A375 (cell line): ENCODE measurements around the gene MYO10. TPM values are rescaled to one million over a fixed set of nuclear protein-coding genes. Genes with fewer than 3 reads are reported as not detected.

Experiments used
- small RNA-seq: library from RNA; depleted of rRNA; stranded (forward); fragments of <200 nt; gene quantifications from one replicate; pipeline ENCODE3, GENCODE V24; 2014
- total RNA-seq: library from RNA; depleted of rRNA; stranded (reverse); fragments of >200 nt; shearing (Covaris generic); gene quantifications from 2 replicates; pipeline ENCODE4 v1.2.3, GENCODE V29; 2014; rRNA removed

The MYO10 gene
- 13.5 and 15.8 TPM in 2 replicates for total RNA-seq

GRCh38 chr5:16936150-16936988, at the start of gene MYO10:
MYO10 (minus strand) TSS chr5:16936288; CDS start chr5:16935808, 480 bp downstream.

GRCh38 chr5:16616536-16617273, 319.4 kb downstream of the MYO10 start, which contains the start of gene RETREG1:
RETREG1 (minus strand) TSS chr5:16616997; CDS start chr5:16616971, 26 bp downstream.

Small RNA genes lying within 50 kb of the gene (small RNA-seq; reads per million reads assigned to genes)
- gene RF00019 (not detected), gene RNA5SP179 (not detected), gene RNU6-660P (not detected)
